Fibroblast of skin of right biceps (primary cell): ENCODE measurements around the gene SLC8A1.

Experiments
- DNase-seq: peaks from one replicate; pipeline ENCODE4 v3.0.0-alpha.2; 2013

The SLC8A1 gene

GRCh38 chr2:40451918-40452605 is at the start of gene SLC8A1:
TSS of gene SLC8A1 (minus strand) at chr2:40452090.
- DNase-seq, result peak; percentile 65

DNA sequence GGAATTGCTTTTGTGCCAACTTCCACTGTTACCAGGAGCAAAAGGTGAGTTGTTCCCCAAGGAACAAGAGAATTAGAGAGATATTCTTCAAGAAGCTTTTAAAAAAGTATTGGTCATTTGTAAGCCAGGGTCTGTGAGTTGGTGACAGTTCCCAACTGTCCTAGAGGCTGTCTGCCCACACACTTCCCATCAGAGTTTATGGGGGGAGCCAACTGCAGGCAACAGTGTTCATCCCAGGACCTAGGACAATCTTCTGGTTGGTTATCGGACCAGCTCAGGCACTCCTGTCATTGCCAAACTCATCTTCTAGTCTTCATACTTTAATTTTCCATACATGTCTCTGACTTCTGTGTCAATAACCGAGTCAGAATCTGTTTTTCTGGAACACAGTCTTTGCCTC is 47.5 kb upstream of the SLC8A1 start:
- no peak for DNase-seq

DNA sequence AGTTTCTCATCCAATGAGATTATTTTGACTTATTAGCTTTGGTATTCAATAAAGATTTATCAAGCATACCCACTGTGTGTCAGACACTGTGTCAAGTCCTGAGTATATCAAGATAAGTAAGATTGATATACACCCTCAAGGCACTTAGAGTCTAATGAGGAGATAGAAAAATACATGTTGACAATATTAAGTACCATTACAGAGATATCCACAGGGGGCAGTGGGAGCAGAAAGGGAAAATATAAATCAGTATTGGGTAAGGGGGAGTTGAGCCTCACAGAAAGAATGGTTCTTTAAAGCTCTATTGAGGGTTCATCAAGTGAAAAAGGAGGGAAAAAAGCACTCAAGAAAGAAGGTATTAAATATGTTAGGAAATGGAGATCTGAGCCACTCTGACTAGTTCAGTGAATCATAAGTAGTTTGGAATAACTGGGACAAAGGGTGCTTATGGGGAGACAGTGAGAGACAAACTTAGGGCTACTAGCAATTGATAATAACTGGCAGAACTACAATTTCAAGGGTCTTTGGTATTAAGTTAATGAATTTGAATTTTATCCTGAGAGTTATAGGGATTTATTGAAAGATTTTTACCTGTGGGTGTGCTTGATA is 45.5 kb upstream of the SLC8A1 start:
- DNase-seq, result no peak

GRCh38 chr2:40489678-40489960 is 37.7 kb upstream of the SLC8A1 start:
- DNase-seq, result no peak

DNA sequence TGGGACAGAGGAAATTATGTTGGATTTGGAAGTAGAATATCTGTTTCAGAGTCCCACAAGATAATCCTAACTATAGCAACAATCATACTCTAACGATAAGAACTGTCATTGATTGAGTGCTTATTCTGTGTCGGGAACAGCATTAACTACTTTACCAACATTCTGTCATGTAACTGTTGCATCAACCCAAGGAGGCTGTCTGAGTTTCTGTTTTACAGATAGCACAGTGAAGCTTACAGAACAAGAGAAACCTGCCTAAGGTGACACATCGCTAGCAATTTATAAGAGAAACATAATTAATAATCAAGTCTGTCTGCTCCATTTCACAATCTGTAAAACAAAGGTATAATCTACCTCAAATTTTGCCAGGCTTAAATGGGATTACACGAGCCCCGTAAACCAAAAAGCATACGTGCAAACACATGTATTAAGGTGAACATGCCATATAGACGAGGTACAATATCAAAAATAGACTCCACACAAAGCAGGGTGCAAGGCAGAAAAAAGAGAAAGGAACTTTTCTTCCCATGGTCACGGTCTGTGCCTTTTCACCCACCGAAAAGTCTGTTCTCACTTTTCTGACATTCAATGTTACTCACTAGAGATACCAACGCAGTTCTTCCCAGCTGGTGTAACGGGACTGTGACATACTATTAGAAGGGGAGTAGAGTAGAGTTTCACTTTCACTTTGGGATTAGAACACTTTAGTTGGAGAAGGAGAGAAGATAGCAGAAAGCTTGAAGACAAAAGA is 37.2 kb upstream of the SLC8A1 start:
- peak; percentile 50 for DNase-seq

DNA sequence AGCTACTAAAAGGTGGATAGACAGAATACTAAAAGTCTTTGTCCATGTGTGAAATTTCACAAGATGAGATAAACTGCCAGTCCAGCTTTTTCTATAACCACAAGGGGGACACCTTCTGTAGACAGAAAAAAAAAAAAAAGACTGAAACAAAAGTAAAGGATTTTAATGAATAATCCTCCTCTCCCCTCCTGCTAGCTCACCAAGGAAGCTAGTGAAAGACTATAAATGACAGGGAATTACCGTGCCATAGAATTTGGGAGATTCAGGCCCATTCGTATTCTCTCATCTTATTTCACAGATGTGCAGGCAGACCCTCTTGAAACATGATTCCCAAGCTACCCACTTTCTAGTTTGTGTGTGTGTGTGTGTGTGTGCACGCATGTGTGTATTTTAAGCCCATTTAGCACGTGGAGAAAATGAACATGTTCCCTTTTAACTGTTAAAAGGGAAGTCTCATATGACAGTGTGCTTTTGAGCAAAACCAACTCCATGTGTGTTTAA is 36.3 kb upstream of the SLC8A1 start:
- peak; percentile 59 for DNase-seq

GRCh38 chr2:40487602-40488001 is 35.7 kb upstream of the SLC8A1 start:
- no peak for DNase-seq

DNA sequence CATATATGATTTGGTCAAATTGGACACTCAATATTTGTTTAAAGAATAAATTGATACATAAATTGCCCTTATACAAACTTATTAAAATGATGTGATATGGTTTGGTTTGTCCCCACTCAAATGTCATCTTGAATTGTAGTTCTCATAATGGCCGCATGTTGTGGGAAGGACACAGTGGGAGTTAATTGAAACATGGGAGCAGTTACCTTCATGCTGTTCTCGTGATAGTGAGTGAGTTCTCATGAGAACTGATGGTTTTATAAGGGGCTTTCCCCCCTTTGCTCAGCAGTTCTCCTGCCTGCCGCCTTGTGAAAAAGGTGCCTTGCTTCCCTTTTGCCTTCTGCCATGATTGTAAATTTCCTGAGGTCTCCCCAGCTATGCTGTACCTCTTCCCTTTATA is 34.0 kb upstream of the SLC8A1 start:
- DNase-seq, result no peak

GRCh38 chr2:40485318-40485717 is 33.4 kb upstream of the SLC8A1 start:
- no peak for DNase-seq

GRCh38 chr2:40483549-40484243 is 31.8 kb upstream of the SLC8A1 start:
- no peak for DNase-seq

DNA sequence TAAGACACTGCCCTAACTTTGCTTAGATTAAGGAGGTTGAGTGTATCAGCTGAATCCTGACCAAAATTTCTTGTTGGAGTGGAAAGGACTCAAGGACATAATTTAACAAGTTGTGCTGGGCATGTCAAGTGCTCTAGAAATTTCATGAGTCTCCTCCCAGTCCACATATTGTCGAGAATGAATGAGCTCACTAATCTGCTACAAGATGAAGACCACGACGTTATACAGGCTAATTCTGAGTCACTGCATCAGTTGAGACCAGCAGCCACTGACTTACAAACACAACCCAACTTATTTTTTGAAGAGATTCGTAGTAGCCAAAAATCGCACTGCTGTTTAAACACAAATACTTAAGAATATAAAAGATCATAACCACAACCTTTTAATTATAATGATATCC is 28.7 kb upstream of the SLC8A1 start:
- DNase-seq, result peak; percentile 23

GRCh38 chr2:40480073-40480472 is 28.2 kb upstream of the SLC8A1 start:
- DNase-seq, result no peak

GRCh38 chr2:40477361-40477760 is 25.5 kb upstream of the SLC8A1 start:
- no peak for DNase-seq

- DNase-seq, result no peak
Measured at GRCh38 chr2:40476436-40476835, 24.5 kb upstream of the SLC8A1 start.

DNA sequence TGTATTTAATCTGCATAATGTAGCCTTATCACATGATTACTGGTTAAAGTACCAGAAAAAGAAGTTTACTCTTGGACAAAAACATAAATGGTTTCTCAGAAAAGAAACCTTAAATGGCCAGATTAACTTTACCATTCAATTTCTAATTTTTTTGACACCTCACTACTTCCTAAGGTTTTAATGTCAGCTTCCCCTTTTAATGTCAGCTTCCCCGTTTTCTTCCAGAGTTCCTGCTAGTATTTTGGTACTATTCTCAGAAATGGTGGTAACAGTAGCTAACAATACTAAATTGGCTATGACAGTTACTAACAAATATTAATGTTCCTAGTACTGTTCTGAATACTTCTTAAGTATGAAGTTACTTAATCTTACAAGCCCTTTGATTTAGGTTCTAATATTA is 22.4 kb upstream of the SLC8A1 start:
- no peak for DNase-seq

DNA sequence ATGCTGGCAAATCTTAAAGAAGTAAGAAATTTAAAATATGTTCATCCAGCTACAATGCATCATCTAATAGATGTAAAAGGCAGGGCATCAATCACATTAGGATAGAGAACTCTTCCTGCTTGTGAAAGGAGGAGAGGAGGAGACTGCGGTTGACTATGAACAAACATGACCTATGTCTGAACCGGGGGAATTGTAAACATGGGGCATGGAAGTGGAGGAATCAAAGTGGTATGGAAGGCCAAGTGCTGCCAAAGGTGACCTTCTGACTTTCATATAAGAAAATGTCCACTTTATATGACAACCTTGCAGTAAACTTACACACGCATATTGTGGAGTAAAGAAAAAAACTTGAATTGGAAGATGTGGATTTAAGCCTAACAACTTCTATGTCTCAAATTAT is 20.0 kb upstream of the SLC8A1 start:
- no peak for DNase-seq

DNA sequence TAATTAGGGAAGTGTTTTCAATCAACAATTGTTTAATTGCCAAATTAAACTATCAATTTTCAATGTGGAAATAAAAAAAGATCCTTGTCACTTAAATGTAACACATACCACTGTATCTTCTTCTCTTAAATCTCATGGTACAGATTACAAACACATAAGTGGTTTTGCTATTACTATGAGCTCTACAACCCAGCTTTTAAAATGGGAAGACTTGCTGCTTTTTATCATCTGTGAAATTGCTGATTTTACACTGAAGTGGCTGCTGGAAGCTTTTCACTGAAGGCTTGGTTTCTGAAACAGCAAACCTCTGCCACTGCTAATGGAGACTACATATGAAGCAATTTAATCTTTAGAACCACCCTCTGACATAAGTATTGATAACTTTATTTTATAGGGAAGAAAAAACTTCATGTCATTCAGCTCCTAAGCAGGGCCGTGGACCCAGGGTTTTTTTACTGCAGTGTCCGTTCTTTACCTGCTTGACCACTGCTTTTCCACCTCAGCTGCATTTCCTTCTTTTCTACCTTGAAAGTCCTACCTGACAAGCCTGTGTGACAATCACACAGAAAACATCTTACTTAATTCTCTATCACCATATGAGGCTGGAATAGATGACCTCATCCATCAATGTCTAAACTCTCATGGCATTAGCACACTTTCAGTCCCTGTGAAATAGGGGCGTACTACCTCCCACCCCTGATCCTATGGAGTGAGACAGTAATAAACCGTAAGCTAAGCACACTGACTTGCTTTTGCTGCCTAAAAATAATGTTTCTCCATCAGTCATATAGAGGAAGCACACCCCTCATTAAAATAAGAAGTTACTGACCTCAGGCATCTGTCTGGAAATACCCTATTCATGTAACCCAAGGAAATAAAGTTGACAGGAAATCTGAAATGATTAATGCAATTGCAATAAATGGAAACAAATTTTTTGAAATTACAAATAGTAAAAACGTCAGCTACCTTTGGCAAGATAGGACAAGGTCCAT is 19.2 kb upstream of the SLC8A1 start:
- DNase-seq, result no peak

- no peak for DNase-seq
Measured at GRCh38 chr2:40466935-40467572, 15.2 kb upstream of the SLC8A1 start.

- no peak for DNase-seq
Measured at GRCh38 chr2:40466332-40466906, 14.5 kb upstream of the SLC8A1 start.

DNA sequence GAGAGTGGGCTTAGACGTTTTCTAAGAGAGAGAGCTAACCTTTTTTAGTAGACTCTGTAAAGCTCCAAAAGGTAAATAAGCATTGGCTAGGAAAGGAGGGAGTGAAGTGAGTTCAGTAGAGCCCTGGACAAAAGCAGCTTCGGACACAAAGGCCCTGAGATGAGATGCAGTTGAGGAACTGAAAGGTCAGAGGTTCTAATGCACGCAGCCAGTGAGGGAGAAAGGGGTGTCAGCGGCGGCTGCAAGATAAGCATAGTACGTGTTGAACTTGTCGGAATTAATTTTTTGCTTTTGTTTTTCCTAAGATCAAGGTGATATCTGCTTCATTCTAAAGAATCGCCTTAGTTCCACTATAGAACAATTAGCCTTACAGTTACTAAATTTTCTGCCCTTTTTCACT is 11.2 kb upstream of the SLC8A1 start:
- DNase-seq, result no peak

GRCh38 chr2:40458271-40458794 is 6.4 kb upstream of the SLC8A1 start:
- no peak for DNase-seq
